GM23338 (cell line): ENCODE results near the gene FBXW12. TPM values are rescaled to one million over a fixed set of nuclear protein-coding genes. Genes with fewer than 3 reads are reported as not detected.

Experiments
- ATAC-seq: fragments of 200-7000 bp; cut with Tn5 transposase; 3 replicates; pipeline ENCODE4 v1.9.1; 2020
- DNase-seq: peaks from one replicate; pipeline ENCODE4 v3.0.0-alpha.2; 2015; ENCODE audit warnings: low spot score
- H2AFZ ChIP-seq: fragments of 200-600 bp; sonication (generic); 2 replicates; pipeline ENCODE4 v1.8.0; 2016; ENCODE audit warnings: antibody characterized with exemption, mild to moderate bottlenecking, moderate library complexity
- H3F3A ChIP-seq: fragments of 200-600 bp; sonication (generic); replicated peaks from 2 replicates; pipeline ENCODE4 v1.8.0; 2017; ENCODE audit warnings: antibody characterized with exemption, mixed run types, low read depth
- H3K27ac ChIP-seq: fragments of 200-600 bp; sonication (generic); 2 replicates; pipeline ENCODE4 v1.6.1; 2016; ENCODE audit warnings: low read depth
- H3K27me3 ChIP-seq: fragments of 200-600 bp; sonication (generic); 2 replicates; pipeline ENCODE4 v1.8.0; 2016; ENCODE audit warnings: mild to moderate bottlenecking, mixed run types, moderate library complexity; ENCODE audit not compliant: insufficient read depth
- H3K36me3 ChIP-seq: fragments of 200-600 bp; sonication (generic); 2 replicates; pipeline ENCODE4 v1.8.0; 2016; ENCODE audit warnings: mild to moderate bottlenecking; ENCODE audit not compliant: insufficient read depth
- H3K4me1 ChIP-seq: fragments of 200-600 bp; sonication (generic); 2 replicates; pipeline ENCODE4 v1.8.0; 2016; ENCODE audit warnings: mild to moderate bottlenecking, moderate library complexity; ENCODE audit not compliant: insufficient read depth
- H3K4me2 ChIP-seq: fragments of 200-600 bp; sonication (generic); 2 replicates; pipeline ENCODE4 v1.7.1; 2017; ENCODE audit warnings: mixed run types
- H3K4me3 ChIP-seq: fragments of 200-600 bp; sonication (generic); 2 replicates; pipeline ENCODE4 v1.6.1; 2016; ENCODE audit warnings: mixed run types
- H3K79me2 ChIP-seq: fragments of 200-600 bp; sonication (generic); replicated peaks from 2 replicates; pipeline ENCODE4 v1.8.0; 2017; ENCODE audit warnings: mild to moderate bottlenecking; ENCODE audit not compliant: insufficient read depth
- H3K9me2 ChIP-seq: fragments of 200-600 bp; sonication (generic); 2 replicates; pipeline ENCODE4 v1.8.0; 2017; ENCODE audit not compliant: insufficient read depth
- H4K20me1 ChIP-seq: fragments of 200-600 bp; sonication (generic); replicated peaks from 2 replicates; pipeline ENCODE4 v1.8.0; 2017; ENCODE audit warnings: mild to moderate bottlenecking; ENCODE audit not compliant: insufficient read depth
- H3K27ac Mint-ChIP-seq: 2 replicates; pipeline ENCODE4 v1.8.0; 2020; ENCODE audit warnings: inconsistent platforms, mild to moderate bottlenecking, moderate library complexity, mixed read lengths
- H3K27me3 Mint-ChIP-seq: 3 replicates; pipeline ENCODE4 v1.8.0; 2022; ENCODE audit warnings: low read depth, mild to moderate bottlenecking, moderate library complexity, mixed read lengths, inconsistent platforms; ENCODE audit not compliant: insufficient read depth, poor library complexity
- H3K36me3 Mint-ChIP-seq: 3 replicates; pipeline ENCODE4 v1.8.0; 2021; ENCODE audit warnings: low read depth, mild to moderate bottlenecking, inconsistent platforms, moderate library complexity, mixed read lengths
- H3K4me1 Mint-ChIP-seq: 3 replicates; pipeline ENCODE4 v1.8.0; 2020; ENCODE audit warnings: mild to moderate bottlenecking, inconsistent platforms, mixed read lengths
- H3K4me3 Mint-ChIP-seq: 3 replicates; pipeline ENCODE4 v1.8.0; 2021; ENCODE audit warnings: moderate library complexity, mild to moderate bottlenecking, inconsistent platforms, mixed read lengths
- H3K9me3 Mint-ChIP-seq: 3 replicates; pipeline ENCODE4 v1.8.0; 2020; ENCODE audit warnings: moderate library complexity, mild to moderate bottlenecking, inconsistent platforms, mixed read lengths
- CTCF ChIP-seq, 2 experiments: fragments of 200-600 bp in 1 of 2; sonication (generic) in 1 of 2; conservative IDR thresholded peaks; 2 replicates each; pipeline versions ENCODE4 v1.5.1 to v1.6.1; 2016 to 2017; ENCODE audit warnings: antibody characterized with exemption in 2 of 2, low read depth in 2 of 2, mild to moderate bottlenecking in 2 of 2, moderate library complexity in 1 of 2
- EZH2phosphoT487 ChIP-seq: fragments of 200-600 bp; sonication (generic); IDR thresholded peaks from one replicate; pipeline ENCODE4 v1.8.1; 2018; ENCODE audit warnings: antibody characterized with exemption; ENCODE audit not compliant: unreplicated experiment
- JUNB ChIP-seq: IDR thresholded peaks from one replicate; pipeline ENCODE4 v1.6.1; 2016; ENCODE audit warnings: antibody characterized with exemption; ENCODE audit not compliant: unreplicated experiment
- NANOG ChIP-seq: IDR thresholded peaks from 2 replicates; pipeline ENCODE4 v1.6.1; 2016; ENCODE audit warnings: antibody characterized with exemption, borderline replicate concordance
- POLR2AphosphoS5 ChIP-seq: IDR thresholded peaks from 2 replicates; pipeline ENCODE4 v1.6.1; 2016; ENCODE audit warnings: antibody characterized with exemption, low read depth
- REST ChIP-seq: IDR thresholded peaks from one replicate; pipeline ENCODE4 v1.6.1; 2018; ENCODE audit warnings: antibody characterized with exemption; ENCODE audit not compliant: unreplicated experiment
- STAT1 ChIP-seq: IDR thresholded peaks from one replicate; pipeline ENCODE4 v1.6.1; 2016; ENCODE audit warnings: antibody characterized with exemption; ENCODE audit not compliant: unreplicated experiment
- ZNF331 ChIP-seq: fragments of 250-450 bp; sonication (Bioruptor Pico); IDR thresholded peaks from 2 replicates; pipeline ENCODE4 v1.5.0; 2020; ENCODE audit warnings: low read depth, mild to moderate bottlenecking, moderate library complexity
- polyA plus RNA-seq: library from polyadenylated mRNA; unstranded; fragments of >200 nt; fragmentation: Nextera tagmentation; extraction: Ambion mirVana; gene quantifications from 2 replicates; pipeline ENCODE4 v1.2.1, GENCODE V29; 2016
- total RNA-seq: library from RNA; depleted of rRNA; stranded (reverse); fragments of >200 nt; shearing (Covaris generic); gene quantifications from 2 replicates; pipeline ENCODE4 v1.2.3, GENCODE V29; 2014

FBXW12 gene
- total and polyA plus RNA-seq, 2 experiments from 2014 or later: 0.73 TPM; not detected in 1

- peak overlapping the region; percentile 74; the same call in 1 of the 2 replicates for H3K27ac Mint-ChIP-seq
- DNase-seq (no peak), ATAC-seq (no peak)
- peaks cover 92% of the 10 kb centered on the region for H3K36me3 Mint-ChIP-seq
- no peaks in the 10 kb centered on the region for H3K4me1 Mint-ChIP-seq
- H4K20me1 ChIP-seq: no peaks in the 10 kb centered on the region; the same call in 1 of the 2 replicates
- H3K27me3 ChIP-seq: no peaks in the 10 kb centered on the region
- H3K27ac ChIP-seq: no peak overlapping the region
- no peak overlapping the region for H3K4me3 Mint-ChIP-seq
- H2AFZ ChIP-seq: no peak overlapping the region
- H3K4me2 ChIP-seq: no peak overlapping the region
- TF ChIP-seq ZNF331: no peak
- no peak for TF ChIP-seq CTCF (conservative IDR thresholded peaks at IDR 0.05; ENCODE audit: low read depth in 2 of 2)
- no peak for TF ChIP-seq POLR2AphosphoS5
- TF ChIP-seq STAT1: no peak
- no peak for TF ChIP-seq JUNB
- no peak for TF ChIP-seq EZH2phosphoT487
- no peak for TF ChIP-seq REST
- TF ChIP-seq NANOG: no peak
- peaks cover 16% of the 10 kb centered on the region for H3K36me3 ChIP-seq
- no peaks in the 10 kb centered on the region for H3K9me2 ChIP-seq
- H3F3A ChIP-seq: no peaks in the 10 kb centered on the region
- H3K4me3 ChIP-seq: no peak overlapping the region
- H3K9me3 Mint-ChIP-seq: no peaks in the 10 kb centered on the region
- no peaks in the 10 kb centered on the region for H3K4me1 ChIP-seq
- no peaks in the 10 kb centered on the region for H3K79me2 ChIP-seq
- H3K27me3 Mint-ChIP-seq: peaks cover 10% of the 10 kb centered on the region
These were observed 35.6 kb downstream of the FBXW12 start for GRCh38 chr3:48407542-48408099.

- H3F3A ChIP-seq: no peaks in the 10 kb centered on the region
- no peak overlapping the region for H3K4me2 ChIP-seq
- Mint-ChIP-seq H3K4me3 (no peak overlapping the region), H3K27me3 (peaks cover 15% of the 10 kb centered on the region), H3K36me3 (peaks cover 91% of the 10 kb centered on the region), H3K27ac (no peak overlapping the region), H3K9me3 (no peaks in the 10 kb centered on the region), H3K4me1 (no peaks in the 10 kb centered on the region)
- no peaks in the 10 kb centered on the region for H3K79me2 ChIP-seq
- H3K4me3 ChIP-seq: no peak overlapping the region
- H3K36me3 ChIP-seq: peaks cover 16% of the 10 kb centered on the region
- peak; percentile 53 for ATAC-seq
- no peaks in the 10 kb centered on the region; the same call in 1 of the 2 replicates for H4K20me1 ChIP-seq
- no peak overlapping the region for H3K27ac ChIP-seq
- no peak for DNase-seq
- no peaks in the 10 kb centered on the region for H3K27me3 ChIP-seq
- peak in 1 of 2 experiments; percentile 59; a peak in 2 of 4 replicates for TF ChIP-seq CTCF (conservative IDR thresholded peaks at IDR 0.05; ENCODE audit: low read depth in 2 of 2)
- TF ChIP-seq STAT1: no peak
- no peak overlapping the region for H2AFZ ChIP-seq
- no peaks in the 10 kb centered on the region for H3K9me2 ChIP-seq
- no peaks in the 10 kb centered on the region for H3K4me1 ChIP-seq
These were observed 36.8 kb downstream of the FBXW12 start for GRCh38 chr3:48408823-48409281.
